GM10266 (cell line): Measurements from ENCODE around the gene VAV3.

Source experiments
- DNase-seq: peaks from one replicate; pipeline ENCODE4 v3.0.0; 2012; ENCODE audit errors: extremely low spot score
- TF ChIP-seq, protein P1 (sequence below): IDR thresholded peaks from 2 replicates; pipeline ENCODE4 v1.5.1; 2012; ENCODE audit warnings: mild to moderate bottlenecking, low read depth; ENCODE audit not compliant: control insufficient read depth, insufficient read depth; ENCODE audit errors: missing control alignments

The VAV3 gene

DNA sequence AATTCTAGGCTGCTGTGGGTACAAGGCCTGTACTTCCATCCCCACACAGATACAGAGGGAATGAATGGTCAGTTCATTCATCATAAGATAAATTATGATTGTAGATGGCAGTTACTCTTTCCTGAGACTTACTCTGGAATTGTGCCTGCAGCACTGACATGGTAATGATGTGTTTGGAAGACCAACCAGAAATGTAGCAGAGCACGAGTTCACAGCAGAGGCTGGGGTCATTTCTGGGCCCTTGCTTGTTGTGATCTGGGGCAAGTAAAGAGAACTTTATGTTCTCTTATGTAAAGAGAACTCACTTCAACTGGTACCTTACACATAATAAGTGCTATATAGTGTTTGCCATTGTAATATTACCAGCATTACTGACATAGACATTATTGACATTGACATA lies 412.2 kb downstream of the VAV3 start:
- no peak for DNase-seq
- TF ChIP-seq, protein P1, sequence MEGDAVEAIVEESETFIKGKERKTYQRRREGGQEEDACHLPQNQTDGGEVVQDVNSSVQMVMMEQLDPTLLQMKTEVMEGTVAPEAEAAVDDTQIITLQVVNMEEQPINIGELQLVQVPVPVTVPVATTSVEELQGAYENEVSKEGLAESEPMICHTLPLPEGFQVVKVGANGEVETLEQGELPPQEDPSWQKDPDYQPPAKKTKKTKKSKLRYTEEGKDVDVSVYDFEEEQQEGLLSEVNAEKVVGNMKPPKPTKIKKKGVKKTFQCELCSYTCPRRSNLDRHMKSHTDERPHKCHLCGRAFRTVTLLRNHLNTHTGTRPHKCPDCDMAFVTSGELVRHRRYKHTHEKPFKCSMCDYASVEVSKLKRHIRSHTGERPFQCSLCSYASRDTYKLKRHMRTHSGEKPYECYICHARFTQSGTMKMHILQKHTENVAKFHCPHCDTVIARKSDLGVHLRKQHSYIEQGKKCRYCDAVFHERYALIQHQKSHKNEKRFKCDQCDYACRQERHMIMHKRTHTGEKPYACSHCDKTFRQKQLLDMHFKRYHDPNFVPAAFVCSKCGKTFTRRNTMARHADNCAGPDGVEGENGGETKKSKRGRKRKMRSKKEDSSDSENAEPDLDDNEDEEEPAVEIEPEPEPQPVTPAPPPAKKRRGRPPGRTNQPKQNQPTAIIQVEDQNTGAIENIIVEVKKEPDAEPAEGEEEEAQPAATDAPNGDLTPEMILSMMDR: no peak

DNA sequence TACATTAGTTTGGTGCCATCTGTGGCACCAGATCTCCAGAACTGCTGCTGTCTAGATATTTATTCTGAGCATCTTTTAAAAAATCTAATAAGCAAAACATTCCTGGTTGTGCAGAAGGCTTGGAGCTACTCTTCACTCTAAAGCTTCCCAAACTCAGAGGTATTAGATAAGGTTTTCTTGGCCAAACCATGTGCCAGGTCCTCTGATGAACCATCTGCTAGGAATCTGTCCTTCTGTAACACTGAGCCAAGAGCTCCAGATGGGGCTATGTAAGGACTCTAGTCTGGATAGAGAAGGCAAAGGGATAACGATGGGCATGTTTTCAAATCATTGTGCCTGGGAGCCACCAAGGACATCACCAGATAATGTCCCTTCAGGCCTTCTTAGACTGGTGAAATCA lies 413.5 kb downstream of the VAV3 start:
- no peak for DNase-seq
- TF ChIP-seq, protein P1: no peak

DNA sequence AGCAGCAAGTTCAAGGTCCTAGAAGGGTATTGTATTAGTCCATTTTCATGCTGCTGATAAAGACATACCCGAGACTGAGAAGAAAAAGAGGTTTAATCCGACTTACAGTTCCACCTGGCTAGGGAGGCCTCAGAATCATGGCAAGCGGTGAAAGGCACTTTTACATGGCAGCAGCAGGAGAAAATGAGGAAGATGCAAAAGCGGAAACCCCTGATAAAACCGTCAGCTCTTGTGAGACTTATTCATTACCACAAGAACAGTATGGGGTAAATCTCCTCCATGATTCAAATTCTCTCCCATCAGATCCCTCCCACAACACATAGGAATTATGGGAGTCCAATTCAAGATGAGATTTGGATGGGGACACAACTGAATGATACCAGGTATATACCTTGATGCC lies 414.6 kb downstream of the VAV3 start:
- DNase-seq: no peak
- TF ChIP-seq, protein P1: no peak

DNA sequence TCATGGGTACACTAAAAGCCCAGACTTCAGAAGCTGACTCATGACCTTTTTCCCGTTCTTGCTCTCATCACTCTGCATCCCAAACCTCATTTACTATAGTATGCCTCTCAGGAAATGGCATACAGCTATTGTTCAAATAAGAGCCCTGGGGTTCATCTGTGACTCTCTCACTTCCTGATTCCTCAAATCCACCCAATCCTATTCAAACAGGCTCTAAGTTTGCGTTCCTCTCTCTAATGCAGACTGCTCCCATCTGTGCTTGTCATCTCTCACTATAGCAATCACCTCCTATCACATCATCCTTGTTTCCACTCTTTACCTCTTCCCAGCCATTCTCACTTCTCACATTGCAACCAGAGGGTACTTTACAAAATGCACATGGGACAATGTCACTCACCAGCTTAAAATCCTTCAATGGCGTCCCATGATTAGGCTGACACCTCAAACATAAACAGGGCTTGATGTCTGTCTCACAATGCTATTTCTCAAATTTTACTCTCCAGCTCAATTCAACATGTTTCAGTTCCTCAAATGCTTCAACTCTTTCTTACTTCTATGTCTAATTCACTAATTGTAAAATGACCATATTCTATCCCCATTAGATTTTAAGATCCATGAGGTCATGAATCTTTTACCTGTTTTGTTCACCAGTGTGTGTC lies 415.7 kb downstream of the VAV3 start:
- DNase-seq: no peak
- TF ChIP-seq, protein P1: no peak

DNA sequence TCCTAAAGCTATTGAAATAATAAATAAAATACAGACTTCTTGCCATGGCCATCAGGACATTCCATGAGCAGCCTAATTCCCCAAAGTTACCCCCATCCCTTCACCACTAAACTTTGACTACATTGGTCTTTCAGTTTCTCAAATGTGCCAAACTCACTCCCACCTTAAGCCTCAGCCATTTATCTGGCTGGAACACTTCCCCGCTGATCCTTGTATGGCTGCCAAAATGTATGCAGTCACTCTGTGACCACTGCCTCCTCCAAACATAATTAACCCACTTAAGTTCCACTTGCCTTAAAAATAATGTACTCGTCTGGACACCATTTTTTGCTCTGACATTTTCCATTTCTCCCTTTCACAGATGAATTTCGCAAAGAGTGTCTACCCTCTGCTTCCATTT lies 416.7 kb downstream of the VAV3 start:
- DNase-seq: no peak
- TF ChIP-seq, protein P1: no peak

DNA sequence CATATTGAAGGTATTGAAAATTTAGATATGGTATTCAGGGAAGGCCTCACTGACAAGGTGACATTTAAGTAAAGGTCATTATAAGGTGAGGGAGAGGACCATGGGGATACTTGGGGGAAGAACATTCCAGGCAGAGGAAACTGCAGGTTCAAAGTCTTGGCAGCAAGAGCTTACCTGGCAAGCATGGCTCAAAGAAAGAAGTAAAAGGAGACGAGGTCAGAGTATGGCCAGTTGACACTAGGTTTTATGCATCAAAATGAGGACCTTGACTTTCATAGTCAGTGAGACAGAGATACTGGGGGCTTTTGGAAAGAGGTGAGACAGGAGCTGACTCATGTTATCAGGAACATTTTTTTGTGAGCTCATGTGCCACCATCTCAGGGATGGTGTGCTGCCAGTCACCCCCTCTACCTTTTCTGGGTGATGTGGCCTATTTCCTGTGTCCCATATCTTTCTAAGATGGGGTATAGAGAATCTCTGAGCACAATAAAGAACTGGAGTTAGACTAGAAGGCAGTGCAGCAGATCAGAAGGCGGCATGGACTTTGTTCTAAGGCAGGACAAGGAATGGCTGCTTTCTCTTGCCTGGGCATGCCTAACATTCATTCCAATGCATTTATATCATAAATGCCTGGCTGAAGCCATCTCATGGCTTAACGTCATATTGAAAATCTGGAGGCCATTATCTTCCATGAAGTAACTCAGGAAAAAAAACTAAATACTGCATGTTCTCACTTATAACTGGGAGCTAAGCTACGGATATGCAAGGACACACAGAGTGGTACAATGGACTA lies 417.4 kb downstream of the VAV3 start:
- DNase-seq: no peak
- TF ChIP-seq, protein P1: no peak

DNA sequence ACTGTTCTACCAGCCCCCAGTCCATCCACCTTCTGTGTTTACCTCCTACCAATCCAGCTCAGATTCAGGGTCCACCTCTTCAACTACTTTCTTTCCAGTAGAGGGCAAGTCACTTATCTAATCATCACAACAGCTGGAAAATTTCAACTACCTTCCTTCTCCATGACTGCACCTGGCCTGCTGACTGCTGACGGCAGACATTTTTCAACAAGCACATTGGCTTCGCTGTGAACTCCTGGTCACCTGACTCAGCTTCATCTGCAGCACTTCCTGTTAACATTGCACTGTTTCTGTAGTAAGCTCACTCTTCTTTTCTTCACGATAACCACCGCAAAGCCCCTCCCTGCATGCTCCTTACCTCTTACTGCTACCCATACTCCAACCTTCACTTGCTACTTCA lies 418.4 kb downstream of the VAV3 start:
- no peak for DNase-seq
- TF ChIP-seq, protein P1: no peak
